HG03025 (cell line): ENCODE results near the gene DPCD.
"Not testable (repeated sequence)": the region's sequence is repeated elsewhere in the genome, so short reads cannot be mapped to it uniquely, and the experiment has no call there.

Experiments
- ATAC-seq: cut with Tn5 transposase; IDR thresholded peaks from one replicate; pipeline ENCODE4 v1.9.1; 2021; ENCODE audit warnings: mild to moderate bottlenecking, moderate library complexity; ENCODE audit not compliant: unreplicated experiment, low FRiP score

Gene DPCD

GRCh38 chr10:101579516-101579870 is 8.6 kb upstream of the DPCD start:
- ATAC-seq, result no peak

GRCh38 chr10:101580486-101581399 is 7.4 kb upstream of the DPCD start:
- ATAC-seq, result no peak

- ATAC-seq, result no peak
Measured at GRCh38 chr10:101585841-101586240, 2.3 kb upstream of the DPCD start.

- ATAC-seq, result no peak
Measured at GRCh38 chr10:101588879-101589278, 758 bp downstream of the DPCD start.

GRCh38 chr10:101593331-101593730 is 5.2 kb downstream of the DPCD start:
- ATAC-seq, result not testable (repeated sequence)

GRCh38 chr10:101595591-101596433 is 7.7 kb downstream of the DPCD start:
- ATAC-seq, result no peak

GRCh38 chr10:101597091-101597900 is 9.2 kb downstream of the DPCD start:
- ATAC-seq, result no peak

GRCh38 chr10:101601541-101601940 is 13.4 kb downstream of the DPCD start:
- no peak for ATAC-seq

GRCh38 chr10:101602761-101603398 is 14.8 kb downstream of the DPCD start:
- ATAC-seq, result no peak

- no peak for ATAC-seq
Measured at GRCh38 chr10:101607124-101607523, 19.0 kb downstream of the DPCD start.

GRCh38 chr10:101609481-101609880 is 21.4 kb downstream of the DPCD start:
- ATAC-seq, result no peak

- ATAC-seq, result no peak
Measured at GRCh38 chr10:101611096-101611905, 23.2 kb downstream of the DPCD start.

- no peak for ATAC-seq
Measured at GRCh38 chr10:101612086-101612485, 24.0 kb downstream of the DPCD start.

GRCh38 chr10:101612872-101613271 is 24.8 kb downstream of the DPCD start:
- ATAC-seq, result no peak

GRCh38 chr10:101613646-101614045 is 25.5 kb downstream of the DPCD start:
- no peak for ATAC-seq

- no peak for ATAC-seq
Measured at GRCh38 chr10:101614663-101615524, 26.8 kb downstream of the DPCD start.

- no peak for ATAC-seq
Measured at GRCh38 chr10:101615525-101616116, 27.5 kb downstream of the DPCD start.
